Measurements from ENCODE around the gene HMCN1.

DNA sequence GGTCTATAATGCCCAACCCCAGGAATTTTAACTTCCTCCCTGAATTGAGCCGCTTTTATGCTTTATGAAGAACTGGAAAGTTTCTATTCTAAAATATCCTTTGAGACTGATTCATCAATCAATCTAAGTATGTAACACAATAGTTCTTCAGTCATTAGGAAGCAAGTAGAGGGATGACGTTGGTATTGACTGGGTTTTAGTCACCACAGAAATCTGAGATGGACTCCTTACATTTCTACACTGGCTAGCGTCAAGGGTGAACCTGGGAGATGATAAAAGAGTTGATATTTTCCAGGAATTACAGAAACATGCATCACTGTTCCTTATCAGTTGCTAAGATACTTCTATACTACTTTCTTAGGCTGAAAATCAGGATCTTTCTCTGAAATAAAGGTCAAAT lies 308.0 kb downstream of the HMCN1 start:
- TF ChIP-seq, protein P1, sequence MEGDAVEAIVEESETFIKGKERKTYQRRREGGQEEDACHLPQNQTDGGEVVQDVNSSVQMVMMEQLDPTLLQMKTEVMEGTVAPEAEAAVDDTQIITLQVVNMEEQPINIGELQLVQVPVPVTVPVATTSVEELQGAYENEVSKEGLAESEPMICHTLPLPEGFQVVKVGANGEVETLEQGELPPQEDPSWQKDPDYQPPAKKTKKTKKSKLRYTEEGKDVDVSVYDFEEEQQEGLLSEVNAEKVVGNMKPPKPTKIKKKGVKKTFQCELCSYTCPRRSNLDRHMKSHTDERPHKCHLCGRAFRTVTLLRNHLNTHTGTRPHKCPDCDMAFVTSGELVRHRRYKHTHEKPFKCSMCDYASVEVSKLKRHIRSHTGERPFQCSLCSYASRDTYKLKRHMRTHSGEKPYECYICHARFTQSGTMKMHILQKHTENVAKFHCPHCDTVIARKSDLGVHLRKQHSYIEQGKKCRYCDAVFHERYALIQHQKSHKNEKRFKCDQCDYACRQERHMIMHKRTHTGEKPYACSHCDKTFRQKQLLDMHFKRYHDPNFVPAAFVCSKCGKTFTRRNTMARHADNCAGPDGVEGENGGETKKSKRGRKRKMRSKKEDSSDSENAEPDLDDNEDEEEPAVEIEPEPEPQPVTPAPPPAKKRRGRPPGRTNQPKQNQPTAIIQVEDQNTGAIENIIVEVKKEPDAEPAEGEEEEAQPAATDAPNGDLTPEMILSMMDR (IDR thresholded peaks at IDR 0.05), result no peak
- no peak for TF ChIP-seq POLR2A (IDR thresholded peaks at IDR 0.05)

Measured in right lobe of liver (tissue), 4 donors.